GM21526 (cell line): ENCODE data around the gene EHD3.

ENCODE experiments used
- ATAC-seq: cut with Tn5 transposase; IDR thresholded peaks from one replicate; pipeline ENCODE4 v1.9.1; 2021; ENCODE audit warnings: moderate library complexity; ENCODE audit not compliant: unreplicated experiment, low FRiP score

Gene EHD3

DNA sequence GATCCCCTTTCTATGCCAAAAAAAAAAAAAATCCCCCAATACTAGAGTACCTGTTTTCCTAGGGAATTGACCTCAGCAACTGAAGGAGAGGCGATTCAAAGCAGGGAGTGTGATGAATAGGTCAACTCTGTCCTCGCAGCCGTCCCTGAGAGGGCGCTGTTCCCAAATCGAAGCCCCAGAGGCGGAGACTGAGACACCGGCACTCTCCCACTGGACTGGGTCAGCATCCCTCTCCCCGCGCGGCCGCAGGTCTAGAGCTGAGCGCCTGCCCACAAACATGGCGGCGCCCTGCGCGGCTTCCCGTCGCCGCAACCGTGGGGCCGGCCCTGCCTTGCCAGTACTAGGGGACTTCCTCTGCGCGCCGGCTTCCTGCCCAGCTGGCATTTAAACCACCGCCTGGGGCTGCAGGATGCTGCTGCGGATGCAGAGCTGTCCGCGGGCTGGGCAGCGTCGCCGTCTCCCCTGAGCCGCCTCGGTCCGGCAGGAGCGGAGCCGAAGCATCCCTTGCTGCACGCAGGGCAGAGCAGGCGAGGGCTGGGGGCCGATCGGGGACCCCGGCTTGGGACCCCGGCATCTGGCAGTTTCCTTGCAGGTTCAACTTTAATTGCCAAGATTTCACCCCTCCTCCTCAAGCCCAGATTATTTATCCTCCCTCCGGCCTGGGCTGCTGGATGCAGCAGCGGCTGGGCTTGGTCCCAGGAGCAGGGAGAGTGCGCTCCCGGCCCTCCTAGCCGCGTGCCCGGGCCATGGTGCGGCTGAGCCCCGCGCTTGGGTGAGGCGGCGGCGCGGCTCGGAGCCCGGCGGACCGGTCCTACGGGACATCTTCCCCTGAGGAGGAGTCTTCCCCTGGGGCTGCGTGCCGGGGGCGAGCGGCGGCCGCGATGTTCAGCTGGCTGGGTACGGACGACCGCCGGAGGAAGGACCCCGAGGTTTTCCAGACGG, at the start of gene EHD3:
Gene EHD3, plus strand, starts transcription at position 412 of the 942 bp plus-strand sequence. Its CDS starts 470 bp downstream, at position 882.
- ATAC-seq, result peak; percentile 95

- no peak for ATAC-seq
These were observed 46.8 kb upstream of the EHD3 start for GRCh38 chr2:31187166-31187565.

DNA sequence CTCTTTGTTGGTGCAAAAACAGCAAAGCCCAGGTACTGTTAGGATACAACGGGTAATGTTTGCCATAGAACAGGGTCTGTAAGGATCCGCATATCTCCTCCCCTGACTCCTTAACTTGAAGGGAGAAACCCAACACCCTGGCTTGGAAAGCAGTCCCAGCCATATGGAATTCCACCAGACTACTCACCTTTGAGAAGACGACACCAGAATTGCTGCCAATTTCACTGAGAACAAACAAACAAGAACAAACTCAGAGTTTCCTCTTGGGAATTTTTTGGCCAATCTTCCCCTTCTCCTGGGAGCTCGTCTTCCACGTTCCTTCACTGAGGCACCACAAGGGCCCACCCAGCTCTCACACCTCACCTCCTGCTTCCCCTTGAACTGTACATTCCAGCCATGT, 45.8 kb upstream of the EHD3 start:
- no peak for ATAC-seq

GRCh38 chr2:31189141-31189540, 44.8 kb upstream of the EHD3 start:
- ATAC-seq, result no peak

DNA sequence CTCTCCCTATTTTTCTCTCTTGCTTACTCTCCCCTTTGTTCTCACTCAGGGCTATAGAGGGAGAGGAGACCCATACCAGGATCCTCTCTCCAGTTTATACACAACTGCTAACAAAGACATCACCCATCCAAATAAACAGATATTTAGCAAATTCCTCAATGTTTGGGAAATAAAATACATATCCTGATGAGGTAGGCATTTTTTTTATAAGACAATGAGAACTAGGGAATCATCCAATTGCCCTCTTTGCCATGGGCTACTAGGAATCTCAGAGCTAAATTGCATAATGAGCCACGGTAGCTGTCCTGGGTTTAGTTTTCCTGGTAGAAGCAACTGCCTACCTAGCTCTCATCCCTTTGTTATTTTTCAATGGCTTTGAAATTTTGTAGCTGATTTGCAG, 43.8 kb upstream of the EHD3 start:
- no peak for ATAC-seq

DNA sequence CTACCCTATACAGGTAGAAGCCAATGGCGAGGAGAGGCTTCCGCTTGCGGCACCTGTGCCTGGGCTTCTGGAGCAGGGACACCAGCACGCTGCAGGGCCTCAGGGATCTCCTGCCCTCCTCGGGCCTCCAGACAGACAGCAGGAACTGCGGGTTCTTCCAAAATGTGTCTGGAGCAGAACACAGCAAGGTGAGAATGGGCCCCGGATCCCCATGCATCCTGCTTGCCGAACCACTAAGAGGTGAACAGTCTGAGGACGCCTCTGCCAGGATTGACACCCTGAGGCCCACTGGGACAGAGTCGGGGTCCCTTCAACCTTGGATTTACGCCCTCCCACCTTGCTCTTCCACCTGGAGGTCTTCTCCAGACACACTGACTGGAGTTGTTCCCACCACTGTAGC, 42.0 kb upstream of the EHD3 start:
- no peak for ATAC-seq

- ATAC-seq, result no peak
These were observed 41.6 kb upstream of the EHD3 start for GRCh38 chr2:31192396-31192795.

- ATAC-seq, result no peak
These were observed 41.0 kb upstream of the EHD3 start for GRCh38 chr2:31192851-31193392.

- no peak for ATAC-seq
These were observed 40.1 kb upstream of the EHD3 start for GRCh38 chr2:31193806-31194205.

GRCh38 chr2:31196622-31197021, 37.3 kb upstream of the EHD3 start:
- ATAC-seq, result no peak

GRCh38 chr2:31197166-31197565, 36.8 kb upstream of the EHD3 start:
- ATAC-seq, result no peak

- ATAC-seq, result no peak
These were observed 36.3 kb upstream of the EHD3 start for GRCh38 chr2:31197669-31198068.

GRCh38 chr2:31199206-31199605, 34.7 kb upstream of the EHD3 start:
- ATAC-seq, result no peak

DNA sequence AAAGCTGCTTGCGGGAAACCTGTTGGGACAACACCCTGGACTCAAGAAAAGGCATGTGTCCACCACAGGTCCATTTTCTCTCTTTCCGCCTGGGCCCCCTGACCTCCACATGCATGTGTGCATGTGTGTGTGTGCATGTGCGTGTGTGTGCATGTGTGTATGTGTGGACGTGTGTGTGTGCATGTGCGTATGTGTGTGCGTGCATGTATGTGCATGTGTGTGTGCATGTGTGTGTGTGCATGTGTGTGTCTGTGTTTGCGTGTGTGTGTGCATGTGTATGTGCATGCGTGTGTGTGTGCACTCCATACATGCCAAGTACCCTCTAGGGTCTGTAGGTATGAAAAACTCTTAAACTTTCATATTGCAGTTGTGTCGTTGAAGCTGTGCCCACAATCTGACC, 33.0 kb upstream of the EHD3 start:
- ATAC-seq, result no peak

- no peak for ATAC-seq
These were observed 31.9 kb upstream of the EHD3 start for GRCh38 chr2:31202041-31202440.

DNA sequence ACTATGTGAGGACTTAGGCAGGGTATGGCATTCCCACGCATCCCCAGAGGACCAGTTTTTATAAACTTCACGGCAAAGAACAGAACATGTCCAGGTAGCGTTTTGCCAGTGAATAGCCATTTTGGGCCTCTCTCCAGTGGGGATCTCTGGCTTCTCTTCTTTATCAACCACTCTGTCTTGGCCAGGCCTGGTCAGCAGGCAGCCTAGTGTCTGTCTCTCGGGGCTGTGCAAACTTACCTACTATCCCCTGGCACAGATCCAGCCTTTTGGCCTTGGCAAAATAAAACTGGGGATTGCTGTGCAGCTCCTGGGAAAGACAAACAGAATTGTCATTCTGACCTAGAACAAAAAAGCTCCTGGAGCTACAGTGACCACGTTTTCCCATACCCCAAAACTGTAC, 31.1 kb upstream of the EHD3 start:
- ATAC-seq, result no peak

- no peak for ATAC-seq
These were observed 30.0 kb upstream of the EHD3 start for GRCh38 chr2:31203916-31204315.

- ATAC-seq, result no peak
These were observed 29.2 kb upstream of the EHD3 start for GRCh38 chr2:31204783-31205182.

- ATAC-seq, result no peak
These were observed 28.8 kb upstream of the EHD3 start for GRCh38 chr2:31205186-31205585.

- no peak for ATAC-seq
These were observed 28.3 kb upstream of the EHD3 start for GRCh38 chr2:31205613-31206012.

GRCh38 chr2:31207790-31208189, 26.2 kb upstream of the EHD3 start:
- ATAC-seq, result no peak

DNA sequence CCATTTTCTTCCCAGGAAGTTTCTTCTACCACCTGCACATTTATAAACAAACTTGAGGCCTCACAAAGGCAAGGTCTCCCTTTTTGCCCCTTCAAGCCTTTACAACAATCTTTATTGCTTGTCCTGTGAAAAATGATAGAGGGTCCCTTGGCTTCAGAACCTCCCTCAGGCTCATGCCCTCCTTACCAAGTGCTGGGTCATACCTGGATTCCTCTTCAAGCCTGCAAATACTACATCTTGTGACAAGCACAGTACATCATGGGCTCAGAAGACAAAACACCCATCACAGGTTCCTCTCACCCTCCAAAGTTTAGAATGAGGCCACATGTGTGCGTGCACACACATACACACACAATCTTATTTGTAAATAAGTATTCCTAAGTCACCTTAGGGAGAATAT, 25.7 kb upstream of the EHD3 start:
- ATAC-seq, result no peak
